Mesenchymal stem cell (in vitro differentiated cells and primary cell): ENCODE data around the gene CLASP1.
A peak's percentile ranks its signal among the peaks of the same experiment; 100 is the strongest.

Source experiments
- DNase-seq: peaks from one replicate; pipeline ENCODE4 v3.0.0-alpha.2; 2013
- H2AFZ ChIP-seq: one replicate; pipeline ENCODE4 v1.6.1; 2013; ENCODE audit warnings: low read depth, mild to moderate bottlenecking, control low read depth, inconsistent platforms, low read length, moderate library complexity
- H2AK5ac ChIP-seq: 2 replicates; pipeline ENCODE4 v1.6.1; 2013; ENCODE audit warnings: low read length, moderate library complexity, mild to moderate bottlenecking, inconsistent platforms; ENCODE audit not compliant: severe bottlenecking
- H2BK120ac ChIP-seq: one replicate; pipeline ENCODE4 v1.6.1; 2013; ENCODE audit warnings: low read depth, mild to moderate bottlenecking, inconsistent platforms, low read length, moderate library complexity
- H2BK12ac ChIP-seq, 2 experiments: one replicate each; pipeline ENCODE4 v1.6.1; 2013; ENCODE audit warnings: inconsistent platforms in 2 of 2, low read length in 2 of 2, mild to moderate bottlenecking in 2 of 2, moderate library complexity in 2 of 2, control low read depth in 1 of 2
- H2BK15ac ChIP-seq: one replicate; pipeline ENCODE4 v1.6.1; 2013; ENCODE audit warnings: mild to moderate bottlenecking, low read depth, inconsistent platforms; ENCODE audit not compliant: poor library complexity, severe bottlenecking
- H2BK5ac ChIP-seq: 2 replicates; pipeline ENCODE4 v1.6.1; 2013; ENCODE audit warnings: low read depth, mild to moderate bottlenecking, low read length, control low read depth, inconsistent platforms; ENCODE audit not compliant: poor library complexity, severe bottlenecking
- H3K14ac ChIP-seq, 2 experiments: one replicate each; pipeline ENCODE4 v1.6.1; 2013; ENCODE audit warnings: inconsistent platforms in 2 of 2, low read length in 2 of 2, control low read depth in 1 of 2, mild to moderate bottlenecking in 1 of 2, moderate library complexity in 1 of 2
- H3K18ac ChIP-seq, 2 experiments: one replicate each; pipeline ENCODE4 v1.6.1; 2013; ENCODE audit warnings: inconsistent platforms in 2 of 2, low read length in 2 of 2, control low read depth in 1 of 2, low read depth in 1 of 2, mild to moderate bottlenecking in 1 of 2
- H3K23ac ChIP-seq, 2 experiments: one replicate each; pipeline ENCODE4 v1.6.1; 2013; ENCODE audit warnings: inconsistent platforms in 2 of 2, low read length in 2 of 2, mild to moderate bottlenecking in 2 of 2, moderate library complexity in 2 of 2, control low read depth in 1 of 2
- H3K27ac ChIP-seq: 2 replicates; pipeline ENCODE4 v1.5.1; 2013; ENCODE audit warnings: mild to moderate bottlenecking, moderate library complexity, low read length, control low read depth, inconsistent platforms; ENCODE audit not compliant: poor library complexity, severe bottlenecking
- H3K27me3 ChIP-seq, 2 experiments: 2 replicates each; pipeline versions ENCODE4 v1.6.1 to v1.7.0; 2013; ENCODE audit warnings: low read length in 2 of 2, mild to moderate bottlenecking in 2 of 2, moderate library complexity in 2 of 2, control low read depth in 1 of 2, inconsistent platforms in 1 of 2; ENCODE audit not compliant: control insufficient read depth in 1 of 2, insufficient read depth in 1 of 2
- H3K36me3 ChIP-seq, 2 experiments: 2 replicates each; pipeline versions ENCODE4 v1.6.1 to v1.7.0; 2013; ENCODE audit warnings: low read length in 2 of 2, control low read depth in 1 of 2, inconsistent platforms in 1 of 2, low read depth in 1 of 2, mild to moderate bottlenecking in 1 of 2; ENCODE audit not compliant: insufficient read depth in 2 of 2, control insufficient read depth in 1 of 2
- H3K4ac ChIP-seq, 2 experiments: one replicate each; pipeline ENCODE4 v1.6.1; 2013; ENCODE audit warnings: inconsistent platforms in 2 of 2, low read length in 2 of 2, mild to moderate bottlenecking in 2 of 2, moderate library complexity in 2 of 2, control low read depth in 1 of 2, low read depth in 1 of 2
- H3K4me1 ChIP-seq: 2 replicates; pipeline ENCODE4 v1.6.1; 2013; ENCODE audit warnings: low read depth, low read length, control low read depth; ENCODE audit not compliant: control insufficient read depth, insufficient read depth
- H3K4me2 ChIP-seq: 2 replicates; pipeline ENCODE4 v1.6.1; 2013; ENCODE audit warnings: low read length, mild to moderate bottlenecking, inconsistent platforms; ENCODE audit not compliant: poor library complexity, severe bottlenecking
- H3K4me3 ChIP-seq, 2 experiments: 2 replicates each; pipeline versions ENCODE4 v1.5.1 to v1.7.0; 2013; ENCODE audit warnings: low read length in 2 of 2, mild to moderate bottlenecking in 2 of 2, control low read depth in 1 of 2, low read depth in 1 of 2; ENCODE audit not compliant: insufficient read depth in 1 of 2
- H3K79me1 ChIP-seq: replicated peaks from 2 replicates; pipeline ENCODE4 v1.6.1; 2013; ENCODE audit warnings: mild to moderate bottlenecking, control low read depth, low read length, inconsistent platforms; ENCODE audit not compliant: poor library complexity, severe bottlenecking
- H3K9ac ChIP-seq: 2 replicates; pipeline ENCODE4 v1.7.0; 2013; ENCODE audit warnings: mild to moderate bottlenecking, low read length, moderate library complexity
- H3K9me3 ChIP-seq: 2 replicates; pipeline ENCODE4 v1.7.0; 2013; ENCODE audit warnings: mild to moderate bottlenecking, low read length; ENCODE audit not compliant: control insufficient read depth
- H4K8ac ChIP-seq: one replicate; pipeline ENCODE4 v1.6.1; 2013; ENCODE audit warnings: inconsistent platforms, mild to moderate bottlenecking, low read length, moderate library complexity
- H4K91ac ChIP-seq: one replicate; pipeline ENCODE4 v1.6.1; 2013; ENCODE audit warnings: mild to moderate bottlenecking, low read length, inconsistent platforms
- WGBS: methylation state at CpG from one replicate; pipeline ENCODE4 v1.1.7; 2013; ENCODE audit warnings: mixed read lengths; 5-methylcytosine and 5-hydroxymethylcytosine counted together

Gene CLASP1

GRCh38 chr2:121530212-121530705 lies 119.0 kb downstream of the CLASP1 start:
- peak overlapping the region; percentile 88 for H2AFZ ChIP-seq
- peak overlapping the region; percentile 100 for H3K27ac ChIP-seq
- H2BK15ac ChIP-seq = peak overlapping the region; percentile 78
- under 1% methylated on average over 42 of the region's 46 CpGs for WGBS
- peaks cover 10% of the 10 kb centered on the region for H3K4me1 ChIP-seq
- peak overlapping the region; percentile 98 for H3K9ac ChIP-seq
- peak overlapping the region; percentile 93 for H4K91ac ChIP-seq
- H3K27me3 ChIP-seq = no peaks in the 10 kb centered on the region
- H3K36me3 ChIP-seq = peaks cover 6 to 24% of the 10 kb centered on the region in 2 experiments
- H3K14ac ChIP-seq = peak overlapping the region in 1 of 2 experiments; percentile 88
- peak overlapping the region in 1 of 2 experiments; percentile 29 for H3K23ac ChIP-seq
- H3K79me1 ChIP-seq = peaks cover 25% of the 10 kb centered on the region
- no peak overlapping the region for H2AK5ac ChIP-seq
- H3K18ac ChIP-seq = peak overlapping the region; percentile 88 to 95
- peak overlapping the region; percentile 66 for H4K8ac ChIP-seq
- H3K4me2 ChIP-seq = peak overlapping the region; percentile 78
- peak; percentile 86 for DNase-seq
- H3K9me3 ChIP-seq = no peaks in the 10 kb centered on the region
- peak overlapping the region; percentile 8 for H2BK120ac ChIP-seq
- peak overlapping the region; percentile 82 to 91 for H3K4me3 ChIP-seq
- H3K4ac ChIP-seq = peak overlapping the region in 1 of 2 experiments; percentile 81
- peak overlapping the region; percentile 98 for H2BK5ac ChIP-seq
- peak overlapping the region in 1 of 2 experiments; percentile 45 for H2BK12ac ChIP-seq

- Histone ChIP-seq H3K18ac (peak overlapping the region; percentile 88 to 95), H3K14ac (peak overlapping the region in 1 of 2 experiments; percentile 88), H3K9me3 (no peaks in the 10 kb centered on the region), H3K79me1 (peaks cover 25% of the 10 kb centered on the region), H2BK15ac (peak overlapping the region; percentile 78), H3K4ac (peak overlapping the region in 1 of 2 experiments; percentile 60), H3K4me1 (peaks cover 10% of the 10 kb centered on the region), H3K27me3 (no peaks in the 10 kb centered on the region), H3K27ac (peak overlapping the region; percentile 100), H3K9ac (peak overlapping the region; percentile 98), H4K91ac (peak overlapping the region; percentile 93), H3K4me3 (peak overlapping the region; percentile 82 to 91), H3K36me3 (peaks cover 11 to 31% of the 10 kb centered on the region in 2 experiments), H3K4me2 (peak overlapping the region; percentile 78), H4K8ac (peak overlapping the region; percentile 66), H2AK5ac (no peak overlapping the region), H2BK5ac (peak overlapping the region; percentile 98), H2AFZ (peak overlapping the region; percentile 88), H2BK120ac (no peak overlapping the region), H3K23ac (no peak overlapping the region), H2BK12ac (peak overlapping the region in 1 of 2 experiments; percentile 45)
- peak; percentile 69 for DNase-seq
- WGBS = 19% methylated on average over 13 of the region's 19 CpGs
Measured at GRCh38 chr2:121529439-121530211, 119.6 kb downstream of the CLASP1 start.

DNA sequence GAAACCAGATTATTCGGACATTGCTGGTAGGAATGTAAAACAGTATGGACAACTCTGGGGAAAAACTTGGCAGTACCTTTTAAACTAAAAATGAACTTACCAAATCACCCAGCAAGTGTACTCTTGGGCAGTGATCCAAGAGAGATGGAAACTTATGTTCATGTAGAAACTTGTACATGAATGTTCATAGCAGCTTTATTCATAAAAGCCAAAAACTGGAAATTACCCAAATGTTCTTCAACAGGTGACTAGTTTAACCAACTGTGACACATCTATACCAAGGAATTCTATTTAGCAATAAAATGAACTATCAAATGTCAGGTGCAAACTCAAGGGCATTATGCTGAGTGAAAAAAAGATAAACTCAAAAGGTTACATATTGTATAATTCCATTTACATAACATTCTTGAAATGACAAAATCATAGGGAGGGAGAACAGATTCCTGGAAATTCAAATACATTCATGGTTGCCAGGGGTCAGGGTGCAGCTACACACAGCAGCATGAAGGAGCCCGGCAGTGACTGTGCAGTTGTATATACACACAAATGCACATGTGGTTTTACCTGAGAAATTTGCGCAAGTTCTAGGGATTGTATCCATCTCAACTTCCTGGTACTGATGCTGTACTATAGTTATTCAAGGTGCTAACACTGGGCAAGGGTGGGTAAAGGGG lies 122.1 kb downstream of the CLASP1 start:
- no peak overlapping the region for H2AFZ ChIP-seq
- no peak overlapping the region for H3K4me3 ChIP-seq
- 100% methylated on average over 2 of the region's 3 CpGs for WGBS
- no peak overlapping the region for H3K4me2 ChIP-seq
- peaks cover 33% of the 10 kb centered on the region for H3K79me1 ChIP-seq
- no peak overlapping the region for H4K91ac ChIP-seq
- no peak overlapping the region for H3K4ac ChIP-seq
- no peaks in the 10 kb centered on the region for H3K9me3 ChIP-seq
- DNase-seq = no peak
- H3K14ac ChIP-seq = no peak overlapping the region
- H2BK120ac ChIP-seq = no peak overlapping the region
- H3K27ac ChIP-seq = no peak overlapping the region
- H3K18ac ChIP-seq = no peak overlapping the region
- H2AK5ac ChIP-seq = no peak overlapping the region
- H2BK15ac ChIP-seq = no peak overlapping the region
- H2BK12ac ChIP-seq = no peak overlapping the region
- no peak overlapping the region for H3K23ac ChIP-seq
- no peak overlapping the region for H3K9ac ChIP-seq
- H2BK5ac ChIP-seq = no peak overlapping the region
- H3K27me3 ChIP-seq = no peaks in the 10 kb centered on the region
- peaks cover 8% of the 10 kb centered on the region for H3K4me1 ChIP-seq
- H4K8ac ChIP-seq = no peak overlapping the region
- H3K36me3 ChIP-seq = peaks cover 20 to 51% of the 10 kb centered on the region in 2 experiments
